Measurements from ENCODE around the gene ARHGEF17.

ARHGEF17 gene

GRCh38 chr11:73314117-73314961, 6.3 kb downstream of the ARHGEF17 start:
- peak in 1 of 2 donors; percentile 37 for DNase-seq

GRCh38 chr11:73315293-73316020, 7.4 kb downstream of the ARHGEF17 start:
- DNase-seq = no peak

- DNase-seq = no peak
Observed at GRCh38 chr11:73316422-73316821, 8.3 kb downstream of the ARHGEF17 start.

GRCh38 chr11:73317373-73317772, 9.3 kb downstream of the ARHGEF17 start:
- DNase-seq = no peak

DNA sequence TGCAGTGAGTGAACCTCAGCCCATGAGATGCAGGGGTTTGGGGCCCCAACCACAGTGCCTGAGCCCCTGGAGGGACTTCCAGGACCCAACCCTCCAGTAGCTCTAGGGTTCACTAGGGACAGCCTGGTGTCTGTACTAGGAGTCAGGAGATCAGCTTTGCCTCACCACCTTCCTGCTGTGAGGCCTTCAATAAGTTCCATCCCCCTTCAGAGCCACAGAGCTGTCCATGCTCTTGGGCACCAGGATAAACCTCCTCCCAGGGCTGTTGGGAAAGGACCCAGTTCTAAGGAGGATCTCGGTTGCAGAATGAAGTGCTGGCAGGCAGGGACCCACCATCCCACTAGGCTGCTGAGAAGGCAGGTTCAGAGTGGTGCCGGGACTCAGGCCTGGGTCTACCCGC, 9.7 kb downstream of the ARHGEF17 start:
- no peak for DNase-seq

DNA sequence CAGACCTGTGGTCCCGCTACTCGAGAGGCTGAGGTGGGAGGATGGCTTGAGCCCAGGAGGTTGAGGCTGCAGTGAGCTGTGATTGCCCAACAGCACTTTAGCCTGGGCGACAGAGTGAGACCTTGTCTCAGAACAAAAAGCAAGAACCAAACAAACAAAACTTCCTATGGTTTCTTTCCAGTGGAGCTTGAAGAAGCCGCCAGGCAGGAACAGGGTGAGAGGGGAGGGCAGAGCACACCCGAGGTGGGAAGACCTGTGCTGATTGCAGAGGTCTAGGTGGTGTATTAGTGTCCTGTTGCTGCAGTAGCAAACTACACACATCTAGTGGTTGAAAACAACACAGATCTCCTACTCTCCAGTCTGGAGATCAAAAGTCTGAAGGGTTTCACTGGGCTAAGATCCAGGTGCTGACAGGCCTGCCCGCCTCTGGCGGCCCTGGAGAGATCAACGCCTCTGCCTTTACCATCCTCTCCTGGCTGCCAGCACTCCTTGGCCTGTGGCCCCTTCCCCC, 10.5 kb downstream of the ARHGEF17 start:
- no peak for DNase-seq

GRCh38 chr11:73320763-73321603, 12.9 kb downstream of the ARHGEF17 start:
- DNase-seq = peak; percentile 47 to 64

- no peak for DNase-seq
Observed at GRCh38 chr11:73321604-73322381, 13.7 kb downstream of the ARHGEF17 start.

DNA sequence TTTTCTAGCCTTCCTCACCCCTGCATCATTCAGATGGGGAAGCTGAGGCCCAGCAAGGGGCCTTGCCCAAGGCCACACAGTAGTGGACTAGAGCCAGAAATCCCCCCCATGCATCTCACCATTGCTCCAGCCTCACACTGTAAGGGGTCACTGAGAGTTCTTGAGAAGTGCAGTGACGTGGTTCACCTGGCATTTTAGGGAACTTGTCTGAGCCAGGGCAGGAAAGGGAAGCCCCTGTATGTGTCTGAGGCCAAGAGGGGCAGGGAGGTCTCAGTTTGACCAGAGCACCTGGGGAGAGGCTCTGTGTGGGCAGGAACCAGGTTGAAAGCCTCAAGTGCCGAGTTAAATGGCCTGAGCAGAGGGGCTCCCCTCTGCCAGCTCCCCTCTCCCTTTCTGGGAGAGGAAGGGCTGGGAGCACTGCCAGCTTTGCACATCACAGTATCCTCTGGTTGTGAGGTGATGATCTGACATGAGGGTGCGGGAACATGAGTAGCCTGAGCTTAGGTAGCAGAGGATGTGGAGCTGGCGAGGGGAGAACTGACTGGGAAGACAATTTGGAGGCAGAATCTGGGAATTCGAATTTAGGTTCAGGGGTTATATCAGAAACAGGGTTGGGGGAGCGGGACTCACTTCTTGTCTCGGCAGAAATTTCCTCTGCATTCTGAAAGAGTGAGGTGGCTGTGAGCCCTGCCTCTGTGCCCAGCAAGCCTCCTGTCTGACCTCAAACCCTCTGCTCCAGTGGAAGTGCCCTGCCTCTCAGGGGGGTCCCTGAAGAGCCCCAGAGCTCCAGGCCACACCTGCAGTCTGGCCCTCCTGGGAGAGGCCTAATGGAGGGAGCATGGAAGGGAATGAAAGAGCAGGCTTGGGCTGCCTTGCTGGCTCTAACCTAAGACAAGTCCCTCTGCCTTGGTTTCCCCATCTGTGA, 14.6 kb downstream of the ARHGEF17 start:
- no peak for DNase-seq

DNA sequence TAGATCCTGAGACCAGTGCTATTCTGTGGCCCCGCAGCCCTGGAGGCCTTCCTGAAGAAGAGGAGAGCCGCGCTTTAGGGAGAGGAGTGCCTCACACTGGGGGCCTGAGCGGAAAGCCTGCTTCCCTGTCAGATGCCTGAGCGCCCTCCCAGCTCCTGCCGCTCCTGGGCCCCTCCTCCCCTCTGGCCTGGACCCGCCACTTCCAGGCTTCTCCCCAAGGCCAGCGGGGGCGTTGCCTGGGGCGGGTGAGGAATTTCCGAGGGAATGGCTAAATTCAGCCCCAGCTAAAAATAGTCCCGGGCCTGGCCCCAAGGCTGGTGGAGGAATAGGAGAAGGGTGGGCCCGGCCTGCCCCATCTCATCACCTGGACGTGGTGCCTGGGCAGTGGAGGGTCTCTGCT, 15.4 kb downstream of the ARHGEF17 start:
- no peak for DNase-seq

DNA sequence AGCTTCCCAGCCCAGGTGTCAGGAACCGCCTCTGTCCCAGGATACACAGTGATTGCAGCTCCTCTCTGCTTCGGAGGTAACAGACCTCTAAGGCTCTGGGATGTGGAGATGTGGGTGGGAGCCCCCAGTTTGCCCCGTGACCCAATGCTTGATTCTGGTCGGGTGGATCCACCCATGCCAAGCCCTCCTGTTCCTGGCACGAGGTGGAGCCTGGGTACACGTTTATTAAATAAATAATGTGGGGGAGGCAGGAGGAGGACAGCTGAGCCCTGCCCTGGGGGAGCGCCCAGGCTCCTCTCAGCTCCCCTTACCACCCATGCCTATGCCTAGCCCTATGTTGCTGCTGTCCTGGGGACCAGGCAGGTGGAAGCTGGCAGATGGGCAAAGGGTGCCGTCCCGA, 16.0 kb downstream of the ARHGEF17 start:
- DNase-seq = no peak

DNA sequence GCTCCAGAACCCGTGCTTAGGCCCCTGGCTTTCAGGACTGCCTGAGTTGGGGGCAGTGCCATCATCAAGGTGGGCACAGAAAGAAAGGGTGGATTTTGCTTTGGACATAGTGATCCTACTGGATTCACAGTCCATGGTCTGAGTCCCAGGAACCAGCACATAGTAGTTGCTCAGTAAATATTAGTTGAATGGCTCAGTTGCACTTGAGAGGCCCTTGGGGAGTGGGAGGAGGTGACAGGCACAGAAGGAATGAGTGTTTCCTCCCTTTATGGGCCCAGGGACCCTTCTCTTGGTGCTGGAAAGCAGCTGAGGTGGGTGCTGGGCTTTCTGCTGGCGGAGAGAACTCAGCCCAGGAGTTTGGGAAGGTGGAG, 16.6 kb downstream of the ARHGEF17 start:
- DNase-seq = no peak

DNA sequence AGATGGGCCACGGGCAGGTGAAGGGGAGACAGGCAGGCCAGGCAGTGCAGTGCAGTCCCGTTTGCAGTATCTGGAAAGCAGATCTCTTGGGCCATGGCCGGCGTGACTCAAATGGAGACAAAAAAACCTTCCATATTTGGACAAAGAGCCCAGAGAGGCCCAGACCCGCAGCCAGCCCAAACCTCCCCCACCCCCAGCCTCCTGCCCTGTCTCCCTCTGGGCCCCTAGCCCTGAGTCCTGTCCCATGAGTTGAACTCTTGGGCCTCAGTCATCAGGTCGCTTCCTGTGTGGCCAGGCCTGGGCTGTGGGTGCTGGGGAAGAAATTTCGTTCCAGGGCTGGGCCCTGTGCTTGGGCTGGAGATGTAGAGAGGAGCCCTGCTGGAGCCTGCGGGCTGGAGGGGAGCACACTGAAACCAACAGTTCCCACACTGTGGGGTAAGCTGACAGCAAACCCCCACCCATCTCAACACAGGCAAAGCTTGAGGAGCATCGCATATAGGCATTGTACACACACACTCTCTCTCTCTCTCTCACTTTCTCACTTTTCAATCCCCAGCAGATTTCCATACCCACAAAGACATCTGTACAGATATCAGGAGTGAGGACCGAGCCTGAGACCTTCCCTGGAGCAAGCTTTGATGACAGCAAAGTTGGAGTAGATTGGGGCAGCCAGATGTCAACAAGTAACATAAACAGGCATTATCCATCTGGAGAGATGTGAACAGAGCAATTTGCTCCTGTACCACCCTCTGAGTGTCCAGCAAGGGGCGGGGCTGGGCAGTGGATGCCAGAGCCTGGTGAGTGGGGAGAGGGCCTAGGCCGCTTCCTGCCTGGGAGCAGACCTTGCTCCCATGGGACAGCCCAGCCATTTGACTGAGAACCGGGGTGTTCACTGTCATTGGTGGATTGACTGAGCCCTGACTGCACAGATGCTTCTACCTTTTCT, 17.2 kb downstream of the ARHGEF17 start:
- no peak for DNase-seq

DNA sequence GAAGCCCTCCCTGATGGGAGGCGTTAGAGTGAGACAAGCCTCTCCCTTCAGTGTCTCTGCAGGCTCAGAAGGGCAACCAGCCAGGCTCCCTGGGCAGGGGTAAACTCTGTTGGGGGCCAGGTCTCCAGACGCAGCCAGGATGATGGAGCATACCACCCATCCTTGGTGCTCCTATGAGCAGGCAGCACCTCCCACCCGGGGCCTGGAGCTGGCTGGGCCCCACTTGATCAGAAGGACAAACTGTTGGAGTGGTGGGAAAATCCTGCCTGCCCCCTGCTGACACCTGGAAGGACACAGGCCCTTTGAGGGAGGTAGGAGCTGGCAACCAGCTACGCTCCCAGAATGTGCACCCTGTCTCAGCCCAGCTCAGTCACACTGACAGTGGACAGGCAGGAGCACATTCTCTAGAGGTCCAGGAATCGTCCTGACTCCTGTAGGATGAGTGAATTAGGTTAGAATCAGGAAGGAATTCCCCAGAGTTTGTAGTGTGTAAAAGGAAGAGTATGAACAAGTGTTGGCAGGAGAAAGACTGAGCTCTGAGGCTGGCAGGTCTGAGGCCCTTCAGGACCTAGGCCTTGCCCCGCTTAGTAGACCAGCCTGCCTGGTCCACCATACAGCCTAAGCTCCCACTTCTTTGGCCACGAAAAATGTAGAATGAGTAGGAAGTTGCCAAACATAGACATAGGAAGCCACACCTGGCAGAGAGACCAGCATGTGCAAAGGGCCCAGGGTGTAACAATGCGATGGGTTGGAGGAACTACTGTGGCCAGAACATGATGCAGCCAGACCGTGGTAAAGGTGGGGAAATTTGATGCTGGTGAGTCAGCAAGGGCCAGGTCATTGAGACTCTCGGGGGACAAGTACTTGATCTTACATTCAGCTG, 19.1 kb downstream of the ARHGEF17 start:
- no peak for DNase-seq

DNA sequence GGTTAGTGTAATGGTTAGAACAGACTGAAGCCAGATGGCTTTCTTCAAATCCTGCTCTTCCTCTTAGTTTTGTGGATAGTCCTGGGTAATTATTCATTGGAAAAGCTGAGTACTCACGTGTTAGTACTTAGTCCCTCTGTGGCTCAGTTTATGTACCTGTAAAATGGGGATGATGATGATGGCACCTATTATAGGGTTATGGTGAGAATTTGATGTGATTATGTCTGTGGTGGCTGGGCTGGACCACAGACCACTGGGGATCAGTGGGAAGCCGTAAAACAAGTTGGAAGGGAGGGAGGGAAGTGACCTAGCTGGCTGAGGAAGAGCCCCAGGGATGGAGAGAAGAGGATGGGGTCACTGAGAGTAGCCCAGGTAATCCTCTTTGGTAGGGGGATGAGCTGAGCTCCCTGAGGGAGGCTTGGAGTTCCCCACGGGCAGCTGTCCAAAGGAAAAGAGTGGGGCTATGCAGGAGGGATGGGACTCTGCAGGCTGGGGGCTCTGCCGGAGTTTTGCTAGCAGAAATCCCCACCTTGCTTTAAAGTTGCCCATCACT, 19.8 kb downstream of the ARHGEF17 start:
- DNase-seq = no peak

DNA sequence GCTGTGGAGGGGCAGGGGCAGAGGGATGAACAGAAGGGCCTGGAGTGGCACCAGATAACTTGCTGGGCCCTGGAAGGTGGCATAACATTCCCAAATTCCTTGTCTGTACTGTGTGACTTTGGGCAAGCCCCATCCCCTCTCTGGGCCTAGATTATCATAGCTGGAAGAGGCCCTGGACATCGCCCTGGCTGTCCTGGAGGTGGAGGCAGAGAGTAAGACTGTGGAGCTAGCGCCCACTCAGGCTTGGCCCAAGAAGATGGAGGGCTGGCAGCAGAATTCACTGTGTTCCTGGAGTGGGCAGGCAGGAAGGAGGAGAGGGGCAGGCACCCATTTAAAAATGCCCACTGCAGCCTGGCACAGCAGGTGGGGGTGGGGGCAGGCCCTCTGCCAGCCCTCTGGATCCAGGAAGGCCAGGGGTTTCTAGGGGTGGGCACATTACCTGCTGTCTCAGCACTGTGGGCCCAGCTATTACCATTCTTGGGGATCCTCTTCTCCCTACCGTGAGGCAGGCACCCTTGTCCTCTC, 22.6 kb downstream of the ARHGEF17 start:
- DNase-seq = peak in 1 of 2 donors; percentile 40

DNA sequence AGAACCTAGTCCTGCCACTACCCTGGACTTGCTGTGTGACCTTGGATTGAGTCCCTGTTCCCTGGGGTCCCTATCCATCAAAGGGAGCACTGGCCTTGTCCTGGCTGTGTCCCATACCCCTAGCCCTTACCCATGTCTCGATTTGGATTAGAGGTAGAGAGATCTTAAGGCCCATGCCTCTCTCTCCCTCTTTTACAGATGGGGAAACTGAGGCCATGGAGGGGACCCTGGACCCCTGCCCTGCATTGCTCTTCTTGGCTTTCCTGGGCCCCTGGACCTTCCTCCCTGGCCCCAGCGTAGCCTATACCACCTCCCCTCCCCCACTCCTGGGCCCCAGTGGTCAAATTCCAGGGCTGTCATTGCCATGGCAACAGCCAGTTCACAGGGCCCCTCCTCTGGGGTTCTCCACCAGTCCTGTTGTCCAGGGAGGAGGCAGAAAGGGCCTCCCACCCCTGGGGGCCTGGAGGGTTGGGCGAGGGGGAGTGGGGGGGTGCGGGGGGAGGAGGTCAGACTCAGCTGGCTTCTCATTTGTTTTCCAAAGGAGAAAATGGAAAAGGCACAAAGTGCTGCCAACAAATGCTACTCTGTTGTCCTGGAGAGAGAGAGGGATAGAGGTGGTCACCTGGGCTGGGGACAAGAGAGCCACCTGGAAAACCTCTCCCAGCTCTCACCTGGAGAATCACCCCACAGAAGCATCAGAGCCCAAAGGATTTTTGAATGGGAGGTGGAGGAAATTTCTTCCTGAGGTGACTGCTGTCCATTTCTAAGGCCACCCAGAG, 23.3 kb downstream of the ARHGEF17 start:
- DNase-seq = no peak

Data from inflammatory macrophage (primary cell).